ENCODE results near the gene FRMD4A. TPM values are rescaled to one million over a fixed set of nuclear protein-coding genes. Genes with fewer than 3 reads are reported as not detected.

Gene FRMD4A
- total RNA-seq, 1 experiment from 2014 or later = 19.6 TPM

DNA sequence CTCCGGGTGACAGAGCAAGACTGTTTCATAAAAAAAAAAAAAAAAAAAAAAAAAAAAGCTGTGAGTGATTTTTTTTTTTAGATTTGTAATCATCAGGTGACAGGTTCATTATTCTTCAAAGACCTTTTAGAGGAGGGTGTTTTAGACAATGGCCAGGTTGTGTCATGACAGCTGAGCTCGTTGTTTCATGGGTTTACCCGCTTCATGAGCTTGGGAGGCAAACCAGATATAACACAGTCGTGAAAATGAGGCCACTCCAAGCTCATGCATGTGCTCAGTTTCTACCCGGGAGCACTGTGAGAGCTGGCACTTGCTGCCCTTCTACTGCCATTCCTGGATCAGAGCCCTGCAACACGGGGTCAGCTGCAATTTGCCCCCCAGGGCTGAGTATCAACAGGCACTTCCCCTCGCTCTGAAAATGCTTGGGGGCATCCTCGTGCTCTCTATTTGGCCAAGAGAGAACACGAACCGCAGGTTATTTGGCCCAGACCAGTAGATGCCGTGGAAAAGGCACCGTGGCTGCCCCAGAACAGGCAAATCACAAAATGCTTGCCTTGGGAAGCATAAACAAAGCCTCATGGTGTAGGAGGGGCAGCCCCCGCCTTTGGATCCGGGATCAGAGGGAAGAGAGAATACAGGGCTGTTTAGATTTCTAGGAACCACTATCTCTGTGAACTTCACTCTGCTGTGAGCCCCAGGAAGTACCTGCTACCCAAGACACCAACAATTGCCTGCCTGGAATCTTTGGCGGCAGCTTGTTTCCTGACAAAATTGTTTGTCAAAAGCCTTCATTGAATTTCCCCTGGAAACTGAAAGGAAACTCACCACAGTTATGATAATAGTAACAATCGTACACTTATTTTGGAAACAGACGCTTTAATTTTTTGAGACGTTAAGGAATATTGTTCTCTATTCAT, 371.0 kb downstream of the FRMD4A start:
- H2BK12ac ChIP-seq (ENCODE audit: insufficient read length, low read depth, low read length) = no peak overlapping the region
- H3K27ac Mint-ChIP-seq = no peak overlapping the region; a peak in 1 of 7 replicates
- no peaks in the 10 kb centered on the region for H3K27me3 ChIP-seq (ENCODE audit: insufficient read depth, low read length)
- no peak overlapping the region for H2BK15ac ChIP-seq (ENCODE audit: low read depth, low read length)
- no peak overlapping the region for H3K4ac ChIP-seq (ENCODE audit: low read depth, low read length)
- no peak for DNase-seq
- H3K9me3 Mint-ChIP-seq = peaks cover 0 to 2% of the 10 kb centered on the region in 2 experiments; a peak in 1 of 5 replicates
- no peaks in the 10 kb centered on the region for H3K79me2 ChIP-seq (ENCODE audit: insufficient read depth, low read length)
- H4K5ac ChIP-seq (ENCODE audit: insufficient read length, low read depth, low read length) = no peak overlapping the region
- no CpG with 5 or more reads among the region's 18 CpGs for WGBS (ENCODE audit: extremely low coverage, insufficient read length, low lambda C conversion rate)
- no peak overlapping the region for H3K9ac ChIP-seq (ENCODE audit: extremely low read depth, insufficient read length, low read length)
- no peak overlapping the region for H3K27ac ChIP-seq (ENCODE audit: insufficient read length, low read depth, low read length)
- no peak overlapping the region for H3K18ac ChIP-seq (ENCODE audit: insufficient read length, low read depth, low read length)
- H2BK5ac ChIP-seq (ENCODE audit: insufficient read length, low read length) = no peak overlapping the region
- no peak overlapping the region for H3K23ac ChIP-seq (ENCODE audit: insufficient read length, low read depth, low read length)
- H2AFZ ChIP-seq (ENCODE audit: low read length) = no peak overlapping the region
- H2BK20ac ChIP-seq (ENCODE audit: low read depth, low read length, poor library complexity, severe bottlenecking) = no peak overlapping the region
- H3K14ac ChIP-seq (ENCODE audit: insufficient read depth, low read length) = peak overlapping the region; percentile 54; the same call in 1 of the 2 replicates
- no peak overlapping the region for H3K56ac ChIP-seq (ENCODE audit: insufficient read length, low read depth, low read length)
- no peak overlapping the region for H2BK120ac ChIP-seq (ENCODE audit: low read depth, low read length, poor library complexity, severe bottlenecking)
- no peaks in the 10 kb centered on the region for H3K27me3 Mint-ChIP-seq (ENCODE audit: low read depth)
- H3K23me2 ChIP-seq (ENCODE audit: insufficient read length, low read depth, low read length, poor library complexity, severe bottlenecking) = no peaks in the 10 kb centered on the region
- H3K79me1 ChIP-seq (ENCODE audit: insufficient read depth, low read depth, low read length, poor library complexity, severe bottlenecking) = no peaks in the 10 kb centered on the region
- H3K4me1 ChIP-seq (ENCODE audit: insufficient read depth, low read length) = peaks cover 4% of the 10 kb centered on the region; the same call in 1 of the 2 replicates
- H3K9me3 ChIP-seq (ENCODE audit: control insufficient read depth, low read depth, low read length) = no peaks in the 10 kb centered on the region
- H4K8ac ChIP-seq (replicated peaks; ENCODE audit: insufficient read length, low read depth, low read length) = no peak overlapping the region
- H2AK5ac ChIP-seq (ENCODE audit: insufficient read length, low read length) = no peak overlapping the region
- no peak overlapping the region for H3K4me2 ChIP-seq (ENCODE audit: insufficient read depth, insufficient read length, low read length)
- peaks cover 0 to 1% (median 0%) of the 10 kb centered on the region in 3 experiments; a peak in 1 of 7 replicates for H3K36me3 Mint-ChIP-seq (ENCODE audit: insufficient read depth in 1 of 3, low read depth in 3 of 3)
- H4K20me1 ChIP-seq (ENCODE audit: control insufficient read depth, insufficient read depth, insufficient read length) = no peaks in the 10 kb centered on the region
- H3T11ph ChIP-seq (ENCODE audit: low read length) = no peak overlapping the region
- H3K4me1 Mint-ChIP-seq = peaks cover 20 to 46% of the 10 kb centered on the region in 2 experiments
- no peak overlapping the region for H4K91ac ChIP-seq (ENCODE audit: insufficient read length, low read depth, low read length)
- H3K4me3 Mint-ChIP-seq = no peak overlapping the region
- TF ChIP-seq CTCF (conservative IDR thresholded peaks at IDR 0.05) = no peak

Measured in H9 (cell line).